AG04450 (cell line): Measurements from ENCODE around the gene BCL10. TPM values are rescaled to one million over a fixed set of nuclear protein-coding genes. Genes with fewer than 3 reads are reported as not detected.
A peak's percentile ranks its signal among the peaks of the same experiment; 100 is the strongest.

Source experiments
- CTCF ChIA-PET: fragments of 300-600, 350-600 bp; formaldehyde crosslinking; extraction: SDS; loops from one replicate; lab custom pipeline; 2022; ENCODE audit warnings: antibody characterized with exemption, inconsistent platforms; lab: Charles Lee
- POLR2A ChIA-PET: fragments of 350-600 bp; formaldehyde crosslinking; extraction: SDS; loops from one replicate; lab custom pipeline; 2021; ENCODE audit warnings: antibody characterized with exemption, inconsistent platforms; lab: Yijun Ruan, JAX
- DNase-seq: peaks from one replicate; pipeline ENCODE4 v3.0.0-alpha.2; 2011; ENCODE audit warnings: low read depth, low spot score
- H3K27ac ChIP-seq: one replicate; pipeline ENCODE4 v1.5.1; 2012; ENCODE audit warnings: low read depth, low read length, control low read depth
- H3K27me3 ChIP-seq: one replicate; pipeline ENCODE4 v1.6.0; 2012; ENCODE audit warnings: low read length; ENCODE audit not compliant: control insufficient read depth, insufficient read depth
- H3K4me3 ChIP-seq: 2 replicates; pipeline ENCODE4 v1.5.1; 2011; ENCODE audit warnings: mild to moderate bottlenecking, low read depth, low read length, control low read depth
- H3K9me3 ChIP-seq: 2 replicates; pipeline ENCODE4 v1.5.1; 2012; ENCODE audit warnings: low read length; ENCODE audit not compliant: control insufficient read depth, insufficient read depth
- CTCF ChIP-seq: IDR thresholded peaks from 2 replicates; pipeline ENCODE4 v1.5.1; 2011; ENCODE audit warnings: low read depth, low read length, control low read depth, inconsistent platforms
- polyA plus RNA-seq: library from polyadenylated mRNA; depleted of rRNA; stranded (reverse); fragments of >200 nt; gene quantifications from 2 replicates; pipeline ENCODE4 v1.2.3, GENCODE V29; 2011; rRNA removed
- small RNA-seq: library from RNA; depleted of rRNA; stranded (forward); fragments of <200 nt; gene quantifications from one replicate; pipeline ENCODE3, GENCODE V24; 2012; ENCODE audit warnings: low read depth; ENCODE audit not compliant: insufficient read length

Gene BCL10
- polyA plus RNA-seq, 1 experiment = 19.4 TPM

GRCh38 chr1:85220756-85221201 is 55.7 kb downstream of the BCL10 start:
- CTCF ChIA-PET = interaction anchor here (0.9 to 2.3 kb wide), 3 partner anchors 34 to 276 kb away, joined by 3 to 14 read pairs (median 4); partner anchors contain the start of gene C1orf52
- no peak overlapping the region for H3K4me3 ChIP-seq
- peak overlapping the region; percentile 86 for H3K27ac ChIP-seq
- POLR2A ChIA-PET = no interaction called here
- H3K9me3 ChIP-seq = no peaks in the 10 kb centered on the region
- no peaks in the 10 kb centered on the region for H3K27me3 ChIP-seq
- no peak for TF ChIP-seq CTCF
- DNase-seq = peak; percentile 55

GRCh38 chr1:85219853-85220610 is 56.4 kb downstream of the BCL10 start:
- ChIA-PET POLR2A (no interaction called here), CTCF (interaction anchor here (0.9 to 2.3 kb wide), 2 partner anchors 35 to 39 kb away, joined by 3 to 14 read pairs; partner anchors contain the start of gene C1orf52)
- no peaks in the 10 kb centered on the region for H3K27me3 ChIP-seq
- no peak for TF ChIP-seq CTCF
- H3K27ac ChIP-seq = peak overlapping the region; percentile 86
- no peak for DNase-seq
- no peak overlapping the region for H3K4me3 ChIP-seq
- H3K9me3 ChIP-seq = no peaks in the 10 kb centered on the region

GRCh38 chr1:85216697-85217096 is 59.7 kb downstream of the BCL10 start:
- no peak for DNase-seq
- no peaks in the 10 kb centered on the region; the same call in 1 of the 2 replicates for H3K9me3 ChIP-seq
- ChIA-PET POLR2A (no interaction called here), CTCF (interaction anchor here (0.6 to 2.2 kb wide), 7 partner anchors 14 to 723 kb away, joined by 3 to 8 read pairs (median 4); partner anchors contain the start of gene C1orf52)
- H3K27ac ChIP-seq = no peak overlapping the region
- H3K27me3 ChIP-seq = no peaks in the 10 kb centered on the region
- no peak for TF ChIP-seq CTCF
- H3K4me3 ChIP-seq = no peak overlapping the region

Small RNA genes within 50 kb of the gene (small RNA-seq; reads per million reads assigned to genes)
- not detected for gene RF00019

Other genes starting within 250 kb of the BCL10 start
- 0.05 TPM in 2 replicates for gene MCOLN3, start 228.1 kb downstream of the BCL10 start, polyA plus RNA-seq
- 4.7 and 5.7 TPM in 2 replicates for gene SYDE2, start 75.6 kb downstream of the BCL10 start, polyA plus RNA-seq
- gene C1orf52, start 17.0 kb downstream of the BCL10 start, polyA plus RNA-seq = 28.0 and 31.2 TPM in 2 replicates
- gene DDAH1, start 188.5 kb upstream of the BCL10 start, polyA plus RNA-seq = 83.7 and 102 TPM in 2 replicates